ENCODE data around the gene UNC79. TPM values are rescaled to one million over a fixed set of nuclear protein-coding genes. Genes with fewer than 3 reads are reported as not detected.

The UNC79 gene
- total RNA-seq, 1 donor from 2014 or later: 0.25 TPM

DNA sequence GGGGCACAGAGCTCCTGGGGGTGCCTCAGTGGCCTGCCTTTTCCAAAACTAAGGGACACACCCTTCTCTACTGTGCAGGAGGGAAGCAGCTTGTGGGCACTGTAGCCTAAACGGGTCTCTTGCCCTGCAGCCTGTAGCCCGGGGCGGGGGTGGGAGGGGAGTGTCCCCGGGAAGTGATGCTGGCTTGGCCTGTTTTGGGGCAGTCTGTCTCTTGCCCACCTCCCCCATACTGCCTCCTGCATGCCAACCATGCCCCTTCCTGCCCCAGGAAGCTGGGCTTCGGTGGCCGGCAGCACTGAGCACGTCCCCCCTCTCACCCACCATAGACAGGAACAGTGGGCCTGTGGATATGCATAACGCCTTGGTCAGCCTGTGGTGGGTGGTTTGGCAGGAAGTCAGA, 314.1 kb downstream of the UNC79 start:
- Histone ChIP-seq H3K36me3 (no peaks in the 10 kb centered on the region), H3K27ac (replicated peaks) (peak overlapping the region; percentile 96), H3K4me1 (peaks cover 67% of the 10 kb centered on the region), H3K9me3 (replicated peaks) (no peaks in the 10 kb centered on the region), H3K27me3 (ENCODE audit: low read depth) (no peaks in the 10 kb centered on the region), H3K4me3 (no peak overlapping the region)
- no peak for DNase-seq
- TF ChIP-seq, protein P1, sequence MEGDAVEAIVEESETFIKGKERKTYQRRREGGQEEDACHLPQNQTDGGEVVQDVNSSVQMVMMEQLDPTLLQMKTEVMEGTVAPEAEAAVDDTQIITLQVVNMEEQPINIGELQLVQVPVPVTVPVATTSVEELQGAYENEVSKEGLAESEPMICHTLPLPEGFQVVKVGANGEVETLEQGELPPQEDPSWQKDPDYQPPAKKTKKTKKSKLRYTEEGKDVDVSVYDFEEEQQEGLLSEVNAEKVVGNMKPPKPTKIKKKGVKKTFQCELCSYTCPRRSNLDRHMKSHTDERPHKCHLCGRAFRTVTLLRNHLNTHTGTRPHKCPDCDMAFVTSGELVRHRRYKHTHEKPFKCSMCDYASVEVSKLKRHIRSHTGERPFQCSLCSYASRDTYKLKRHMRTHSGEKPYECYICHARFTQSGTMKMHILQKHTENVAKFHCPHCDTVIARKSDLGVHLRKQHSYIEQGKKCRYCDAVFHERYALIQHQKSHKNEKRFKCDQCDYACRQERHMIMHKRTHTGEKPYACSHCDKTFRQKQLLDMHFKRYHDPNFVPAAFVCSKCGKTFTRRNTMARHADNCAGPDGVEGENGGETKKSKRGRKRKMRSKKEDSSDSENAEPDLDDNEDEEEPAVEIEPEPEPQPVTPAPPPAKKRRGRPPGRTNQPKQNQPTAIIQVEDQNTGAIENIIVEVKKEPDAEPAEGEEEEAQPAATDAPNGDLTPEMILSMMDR (IDR thresholded peaks at IDR 0.05; ENCODE audit: borderline replicate concordance): no peak
- intact Hi-C loops (cut with micrococcal nuclease): no loop called here

DNA sequence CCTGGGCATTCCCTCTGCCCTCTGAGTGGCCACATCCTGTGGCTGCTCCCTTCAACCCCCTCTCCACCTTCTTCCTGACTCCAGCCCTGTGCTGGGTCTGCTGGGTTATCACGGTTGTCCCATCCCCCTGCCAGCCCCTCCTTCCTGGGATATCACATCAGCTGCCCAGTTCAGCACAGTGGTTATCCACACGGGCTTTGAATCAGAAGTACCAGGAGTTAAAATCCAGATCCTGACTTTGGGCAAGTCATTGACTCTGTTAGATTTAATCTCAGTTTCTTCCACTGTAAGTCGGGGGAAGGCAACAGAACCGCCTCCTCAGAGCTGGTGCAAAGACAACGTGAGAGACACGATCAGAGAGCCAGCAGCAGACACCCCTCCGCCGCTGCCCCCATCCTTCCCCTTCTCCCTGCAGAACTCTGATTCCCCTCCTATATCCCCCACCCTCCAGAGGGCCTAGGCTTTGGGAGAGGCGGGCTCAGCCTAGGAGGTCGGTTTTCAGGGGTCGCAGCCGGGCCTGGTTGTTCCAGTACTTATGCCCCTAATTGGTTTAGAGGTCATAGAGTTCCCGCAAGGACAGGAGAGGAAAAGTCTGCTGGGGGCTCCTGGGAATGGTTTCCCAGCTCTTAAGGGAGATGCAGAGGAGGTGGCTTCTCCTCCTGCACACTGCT, 315.0 kb downstream of the UNC79 start:
- no peaks in the 10 kb centered on the region for H3K36me3 ChIP-seq
- intact Hi-C loops (cut with micrococcal nuclease): no loop called here
- no peak for DNase-seq
- H3K27me3 ChIP-seq (ENCODE audit: low read depth): no peaks in the 10 kb centered on the region
- no peaks in the 10 kb centered on the region for H3K9me3 ChIP-seq (replicated peaks)
- peak overlapping the region; percentile 96 for H3K27ac ChIP-seq (replicated peaks)
- H3K4me1 ChIP-seq: peaks cover 76% of the 10 kb centered on the region
- TF ChIP-seq, protein P1 (IDR thresholded peaks at IDR 0.05; ENCODE audit: borderline replicate concordance): no peak
- H3K4me3 ChIP-seq: no peak overlapping the region

DNA sequence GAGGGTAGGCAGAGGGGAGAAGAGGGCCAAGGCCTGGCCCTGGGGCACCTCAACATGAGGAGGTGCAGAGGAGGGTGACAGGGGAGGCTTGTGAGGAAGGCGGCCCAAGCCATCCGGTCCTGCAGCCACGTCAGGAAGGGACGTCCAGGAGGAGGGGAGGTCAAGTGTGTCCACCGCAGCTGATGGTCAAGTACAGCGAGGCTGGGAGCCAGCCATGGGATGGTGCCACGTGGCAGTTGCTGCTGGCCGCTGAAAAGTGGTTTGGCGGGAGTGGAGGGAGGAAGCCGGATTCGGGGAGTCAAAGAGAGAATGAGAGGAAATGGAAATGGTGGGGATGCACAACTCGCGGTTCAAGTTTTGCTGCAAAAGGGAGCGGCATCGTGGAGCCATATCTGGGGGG, 316.4 kb downstream of the UNC79 start:
- H3K27me3 ChIP-seq (ENCODE audit: low read depth): no peaks in the 10 kb centered on the region
- peak overlapping the region; percentile 96 for H3K27ac ChIP-seq (replicated peaks)
- peaks cover 78% of the 10 kb centered on the region for H3K4me1 ChIP-seq
- H3K9me3 ChIP-seq (replicated peaks): no peaks in the 10 kb centered on the region
- H3K36me3 ChIP-seq: no peaks in the 10 kb centered on the region
- no peak for DNase-seq
- TF ChIP-seq, protein P1 (IDR thresholded peaks at IDR 0.05; ENCODE audit: borderline replicate concordance): no peak
- intact Hi-C loops (cut with micrococcal nuclease): no loop called here
- H3K4me3 ChIP-seq: no peak overlapping the region

DNA sequence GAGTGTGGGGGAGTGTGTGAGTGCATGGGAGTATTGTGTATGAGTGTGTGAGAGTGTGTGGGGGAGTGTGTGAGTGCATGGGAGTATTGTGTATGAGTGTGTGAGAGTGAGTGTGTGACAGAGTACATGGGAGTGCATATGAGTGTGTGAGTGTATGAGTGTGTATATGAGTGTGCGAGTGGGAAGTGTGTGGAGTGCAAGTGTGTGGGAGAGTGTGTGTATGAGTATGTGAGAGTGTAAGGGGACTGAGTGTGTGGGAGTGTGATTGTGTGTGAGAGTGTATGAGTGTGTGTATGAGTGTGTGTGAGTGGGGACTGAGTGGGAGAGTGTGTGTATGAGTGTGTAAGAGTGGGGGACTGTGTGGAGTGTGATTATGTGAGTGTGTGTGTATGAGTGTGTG, 316.8 kb downstream of the UNC79 start:
- intact Hi-C loops (cut with micrococcal nuclease): no loop called here
- Histone ChIP-seq H3K27me3 (ENCODE audit: low read depth) (no peaks in the 10 kb centered on the region), H3K4me1 (peaks cover 78% of the 10 kb centered on the region), H3K9me3 (replicated peaks) (no peaks in the 10 kb centered on the region), H3K4me3 (no peak overlapping the region), H3K36me3 (no peaks in the 10 kb centered on the region), H3K27ac (replicated peaks) (peak overlapping the region; percentile 96)
- TF ChIP-seq, protein P1 (IDR thresholded peaks at IDR 0.05; ENCODE audit: borderline replicate concordance): no peak
- DNase-seq: no peak

DNA sequence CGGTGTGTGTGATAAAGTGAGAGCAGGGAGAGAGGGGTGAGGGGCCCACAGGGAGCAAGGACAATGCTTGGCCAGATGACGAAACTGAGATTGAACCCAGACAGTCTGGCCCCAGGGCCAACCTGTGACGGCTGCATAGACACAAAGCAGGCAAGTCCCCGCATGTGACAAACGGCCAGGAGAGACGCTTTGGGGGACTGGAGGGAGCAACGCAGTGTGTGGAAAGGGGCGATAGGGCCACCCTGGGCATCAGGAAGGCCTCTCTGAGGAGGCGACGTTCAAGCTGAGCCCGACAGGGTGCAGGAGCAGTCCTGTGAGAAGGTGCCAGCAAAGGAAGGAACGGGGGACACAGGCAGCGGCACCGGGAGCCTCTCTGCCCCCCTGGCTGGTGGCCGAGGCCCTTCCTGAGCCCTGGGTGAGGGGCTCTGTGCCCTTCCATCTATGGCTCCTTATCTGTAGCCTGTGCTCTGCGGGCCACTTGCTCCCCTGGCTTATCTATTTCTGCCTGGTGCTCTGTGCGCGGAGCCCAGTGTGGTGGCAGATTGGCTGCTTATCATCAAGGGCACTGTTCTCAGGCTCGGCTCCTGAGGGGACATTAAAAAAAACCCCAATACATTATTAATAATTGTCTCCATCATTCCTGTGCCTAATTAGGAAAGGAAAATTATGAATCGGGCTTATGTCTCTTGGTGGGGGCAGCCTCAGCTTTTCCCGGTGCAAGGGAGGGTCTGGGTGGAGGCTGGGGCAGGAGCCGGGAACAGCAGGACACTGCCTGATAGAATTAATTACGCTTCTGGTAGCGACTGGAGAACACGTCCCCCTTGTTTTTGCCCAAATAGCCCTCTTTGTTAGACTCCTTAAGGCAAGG, 317.7 kb downstream of the UNC79 start:
- H3K4me1 ChIP-seq: peaks cover 78% of the 10 kb centered on the region
- H3K36me3 ChIP-seq: no peaks in the 10 kb centered on the region
- TF ChIP-seq, protein P1 (IDR thresholded peaks at IDR 0.05; ENCODE audit: borderline replicate concordance): no peak
- intact Hi-C loops (cut with micrococcal nuclease): no loop called here
- no peaks in the 10 kb centered on the region for H3K9me3 ChIP-seq (replicated peaks)
- DNase-seq: peak; percentile 56
- peak overlapping the region; percentile 25 for H3K4me3 ChIP-seq
- H3K27me3 ChIP-seq (ENCODE audit: low read depth): no peaks in the 10 kb centered on the region
- H3K27ac ChIP-seq (replicated peaks): peak overlapping the region; percentile 96

Measured in left ventricle myocardium inferior (tissue), 1 donor.